Smooth muscle cell (in vitro differentiated cells): ENCODE results near the gene HGS. TPM values are rescaled to one million over a fixed set of nuclear protein-coding genes. Genes with fewer than 3 reads are reported as not detected.

ENCODE experiments used
- DNase-seq: peaks from one replicate; lab custom pipeline; 2025; ENCODE audit not compliant: unreplicated experiment; lab: John Stamatoyannopoulos, UW
- H2AFZ ChIP-seq: fragments of 200-600 bp; sonication (generic); 2 replicates; pipeline ENCODE4 v1.6.0; 2016; ENCODE audit warnings: antibody characterized with exemption, low read depth, mild to moderate bottlenecking
- H3F3A ChIP-seq: fragments of 200-600 bp; sonication (generic); 2 replicates; pipeline ENCODE4 v1.6.0; 2017; ENCODE audit warnings: antibody characterized with exemption, low read depth
- H3K27ac ChIP-seq: fragments of 200-600 bp; sonication (generic); 2 replicates; pipeline ENCODE4 v1.5.1; 2016; ENCODE audit warnings: low read depth, mild to moderate bottlenecking
- H3K27me3 ChIP-seq: fragments of 200-600 bp; sonication (generic); 2 replicates; pipeline ENCODE4 v1.6.1; 2016; ENCODE audit warnings: low read depth, mild to moderate bottlenecking
- H3K36me3 ChIP-seq: fragments of 200-600 bp; sonication (generic); 2 replicates; pipeline ENCODE4 v1.5.1; 2016; ENCODE audit warnings: low read depth
- H3K4me1 ChIP-seq: fragments of 200-600 bp; sonication (generic); 2 replicates; pipeline ENCODE4 v1.5.1; 2016; ENCODE audit warnings: low read depth
- H3K4me2 ChIP-seq: fragments of 200-600 bp; sonication (generic); 2 replicates; pipeline ENCODE4 v1.6.0; 2016; ENCODE audit warnings: mild to moderate bottlenecking
- H3K4me3 ChIP-seq: fragments of 200-600 bp; sonication (generic); 2 replicates; pipeline ENCODE4 v1.5.1; 2016; ENCODE audit warnings: mild to moderate bottlenecking
- H3K79me2 ChIP-seq: fragments of 200-600 bp; sonication (generic); 2 replicates; pipeline ENCODE4 v1.6.0; 2016; ENCODE audit warnings: low read depth, mild to moderate bottlenecking
- H3K9ac ChIP-seq: fragments of 200-600 bp; sonication (generic); 2 replicates; pipeline ENCODE4 v1.6.0; 2016; ENCODE audit warnings: low read depth
- H3K9me3 ChIP-seq: fragments of 200-600 bp; sonication (generic); replicated peaks from 2 replicates; pipeline ENCODE4 v1.5.1; 2016; ENCODE audit warnings: low read depth
- H4K20me1 ChIP-seq: fragments of 200-600 bp; sonication (generic); 2 replicates; pipeline ENCODE4 v1.6.0; 2016; ENCODE audit warnings: low read depth
- WGBS: methylation state at CpG from one replicate; pipeline ENCODE4 v1.1.7; 2016; ENCODE audit warnings: low lambda C conversion rate; 5-methylcytosine and 5-hydroxymethylcytosine counted together
- polyA plus RNA-seq: library from polyadenylated mRNA; unstranded; fragments of >200 nt; fragmentation: Nextera tagmentation; extraction: Ambion mirVana; gene quantifications from 2 replicates; pipeline ENCODE4 v1.2.1, GENCODE V29; 2016
- total RNA-seq: library from RNA; depleted of rRNA; stranded (reverse); fragments of >200 nt; gene quantifications from 2 replicates; pipeline ENCODE4 v1.2.3, GENCODE V29; 2014
- TF ChIP-seq, protein P1 (sequence below): fragments of 200-600 bp; sonication (generic); IDR thresholded peaks from 2 replicates; pipeline ENCODE4 v1.5.1; 2017; ENCODE audit warnings: borderline replicate concordance, mild to moderate bottlenecking, antibody characterized with exemption; ENCODE audit not compliant: insufficient read depth, poor library complexity, severe bottlenecking

The HGS gene
- total and polyA plus RNA-seq, 2 experiments from 2014 or later = 64.9 to 164 TPM

DNA sequence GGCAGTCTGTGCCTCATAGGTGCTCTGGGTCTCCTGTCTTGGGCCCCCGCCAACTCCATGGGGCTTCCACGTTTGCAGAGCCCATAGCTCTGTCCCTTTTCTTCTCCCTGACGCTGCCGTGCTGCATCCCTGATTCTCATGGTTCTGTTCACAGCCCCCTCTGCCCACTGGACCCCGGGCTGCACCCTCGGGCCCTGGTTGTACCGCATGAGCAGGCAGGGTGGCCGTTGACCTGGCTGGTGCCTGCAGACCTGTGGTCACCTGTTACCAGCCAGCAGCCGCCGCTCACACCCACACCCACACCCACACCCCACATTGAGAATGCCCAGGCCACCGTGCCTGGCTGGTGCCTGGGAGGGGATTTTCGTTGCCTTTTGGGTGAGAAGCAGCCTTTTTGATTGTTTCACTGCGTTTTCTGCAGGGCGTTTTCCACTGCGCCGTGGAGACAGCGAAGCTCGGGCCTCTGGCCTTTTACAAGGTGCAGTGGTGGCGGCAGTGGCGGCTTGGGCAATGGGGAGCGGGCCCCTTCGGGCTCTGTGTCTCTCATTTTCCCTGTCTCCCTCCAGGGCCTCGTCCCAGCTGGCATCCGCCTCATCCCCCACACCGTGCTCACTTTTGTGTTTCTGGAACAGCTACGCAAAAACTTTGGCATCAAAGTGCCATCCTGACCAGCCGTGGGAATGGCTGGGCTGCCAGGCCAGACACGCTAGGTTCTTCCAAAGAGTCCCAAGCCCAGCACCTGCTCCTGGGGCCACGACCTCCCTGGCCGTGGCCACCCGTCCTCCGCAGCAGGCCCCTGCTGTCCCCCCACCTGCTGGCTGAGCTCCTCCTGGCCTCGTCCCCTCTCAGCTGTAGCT is 35.8 kb downstream of the HGS start:
- H3K4me3 ChIP-seq = no peak overlapping the region
- H3K4me1 ChIP-seq = no peaks in the 10 kb centered on the region
- H3K36me3 ChIP-seq = no peaks in the 10 kb centered on the region
- no peak overlapping the region for H2AFZ ChIP-seq
- no peaks in the 10 kb centered on the region for H4K20me1 ChIP-seq
- TF ChIP-seq, protein P1, sequence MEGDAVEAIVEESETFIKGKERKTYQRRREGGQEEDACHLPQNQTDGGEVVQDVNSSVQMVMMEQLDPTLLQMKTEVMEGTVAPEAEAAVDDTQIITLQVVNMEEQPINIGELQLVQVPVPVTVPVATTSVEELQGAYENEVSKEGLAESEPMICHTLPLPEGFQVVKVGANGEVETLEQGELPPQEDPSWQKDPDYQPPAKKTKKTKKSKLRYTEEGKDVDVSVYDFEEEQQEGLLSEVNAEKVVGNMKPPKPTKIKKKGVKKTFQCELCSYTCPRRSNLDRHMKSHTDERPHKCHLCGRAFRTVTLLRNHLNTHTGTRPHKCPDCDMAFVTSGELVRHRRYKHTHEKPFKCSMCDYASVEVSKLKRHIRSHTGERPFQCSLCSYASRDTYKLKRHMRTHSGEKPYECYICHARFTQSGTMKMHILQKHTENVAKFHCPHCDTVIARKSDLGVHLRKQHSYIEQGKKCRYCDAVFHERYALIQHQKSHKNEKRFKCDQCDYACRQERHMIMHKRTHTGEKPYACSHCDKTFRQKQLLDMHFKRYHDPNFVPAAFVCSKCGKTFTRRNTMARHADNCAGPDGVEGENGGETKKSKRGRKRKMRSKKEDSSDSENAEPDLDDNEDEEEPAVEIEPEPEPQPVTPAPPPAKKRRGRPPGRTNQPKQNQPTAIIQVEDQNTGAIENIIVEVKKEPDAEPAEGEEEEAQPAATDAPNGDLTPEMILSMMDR = no peak
- no peak for DNase-seq
- H3F3A ChIP-seq = no peaks in the 10 kb centered on the region
- no peaks in the 10 kb centered on the region for H3K9me3 ChIP-seq
- H3K4me2 ChIP-seq = no peak overlapping the region
- H3K27me3 ChIP-seq = no peaks in the 10 kb centered on the region
- no peak overlapping the region for H3K9ac ChIP-seq
- no peak overlapping the region for H3K27ac ChIP-seq
- H3K79me2 ChIP-seq = no peaks in the 10 kb centered on the region
- WGBS = 93% methylated on average over 33 of the region's 33 CpGs

DNA sequence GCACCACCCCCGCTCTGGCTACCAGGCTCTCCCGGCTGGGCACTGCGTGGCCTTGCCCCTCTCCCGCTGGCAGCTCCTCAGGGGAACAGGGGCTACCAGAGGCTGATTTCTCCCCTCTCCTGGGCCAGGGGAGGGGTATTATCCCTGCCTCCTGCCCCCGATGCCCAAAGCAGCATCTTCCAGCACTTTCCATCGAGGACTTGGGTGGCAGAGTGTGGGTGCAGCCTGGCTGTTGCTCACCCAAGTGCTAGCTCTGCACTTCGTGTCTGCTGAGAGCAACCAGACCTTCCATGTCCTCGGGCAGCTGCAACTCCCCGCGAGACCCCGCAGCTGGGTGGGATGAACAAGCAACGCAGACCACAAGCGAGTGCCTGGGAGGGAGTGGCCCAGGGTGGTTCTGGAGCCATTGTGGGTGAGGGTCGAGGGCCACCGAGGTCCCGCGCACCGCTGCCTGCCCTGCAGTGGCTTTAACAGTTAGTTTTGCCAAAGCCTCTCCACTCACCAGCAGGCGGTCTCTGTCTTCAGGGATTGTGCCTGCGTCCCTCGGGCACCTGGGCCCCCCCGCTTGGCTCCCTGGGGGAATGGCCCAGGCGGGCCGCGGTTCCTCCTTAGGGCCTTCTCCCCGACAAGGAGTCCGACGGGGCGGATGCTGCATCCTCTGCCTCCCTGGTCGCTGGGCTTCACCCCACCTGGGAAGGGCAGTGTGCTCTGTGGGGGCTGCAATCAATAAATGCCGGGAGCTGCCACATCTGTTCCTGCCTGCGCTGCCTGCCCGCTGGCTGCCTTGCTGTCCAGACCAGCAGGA is 36.7 kb downstream of the HGS start:
- H3F3A ChIP-seq = no peaks in the 10 kb centered on the region
- no peak overlapping the region for H3K9ac ChIP-seq
- 92% methylated on average over 32 of the region's 33 CpGs for WGBS
- no peaks in the 10 kb centered on the region for H3K4me1 ChIP-seq
- H2AFZ ChIP-seq = no peak overlapping the region
- TF ChIP-seq, protein P1 = no peak
- H3K27me3 ChIP-seq = no peaks in the 10 kb centered on the region
- H3K79me2 ChIP-seq = no peaks in the 10 kb centered on the region
- DNase-seq = no peak
- H3K4me2 ChIP-seq = no peak overlapping the region
- no peaks in the 10 kb centered on the region for H3K36me3 ChIP-seq
- no peak overlapping the region for H3K4me3 ChIP-seq
- H3K9me3 ChIP-seq = no peaks in the 10 kb centered on the region
- no peaks in the 10 kb centered on the region for H4K20me1 ChIP-seq
- no peak overlapping the region for H3K27ac ChIP-seq

DNA sequence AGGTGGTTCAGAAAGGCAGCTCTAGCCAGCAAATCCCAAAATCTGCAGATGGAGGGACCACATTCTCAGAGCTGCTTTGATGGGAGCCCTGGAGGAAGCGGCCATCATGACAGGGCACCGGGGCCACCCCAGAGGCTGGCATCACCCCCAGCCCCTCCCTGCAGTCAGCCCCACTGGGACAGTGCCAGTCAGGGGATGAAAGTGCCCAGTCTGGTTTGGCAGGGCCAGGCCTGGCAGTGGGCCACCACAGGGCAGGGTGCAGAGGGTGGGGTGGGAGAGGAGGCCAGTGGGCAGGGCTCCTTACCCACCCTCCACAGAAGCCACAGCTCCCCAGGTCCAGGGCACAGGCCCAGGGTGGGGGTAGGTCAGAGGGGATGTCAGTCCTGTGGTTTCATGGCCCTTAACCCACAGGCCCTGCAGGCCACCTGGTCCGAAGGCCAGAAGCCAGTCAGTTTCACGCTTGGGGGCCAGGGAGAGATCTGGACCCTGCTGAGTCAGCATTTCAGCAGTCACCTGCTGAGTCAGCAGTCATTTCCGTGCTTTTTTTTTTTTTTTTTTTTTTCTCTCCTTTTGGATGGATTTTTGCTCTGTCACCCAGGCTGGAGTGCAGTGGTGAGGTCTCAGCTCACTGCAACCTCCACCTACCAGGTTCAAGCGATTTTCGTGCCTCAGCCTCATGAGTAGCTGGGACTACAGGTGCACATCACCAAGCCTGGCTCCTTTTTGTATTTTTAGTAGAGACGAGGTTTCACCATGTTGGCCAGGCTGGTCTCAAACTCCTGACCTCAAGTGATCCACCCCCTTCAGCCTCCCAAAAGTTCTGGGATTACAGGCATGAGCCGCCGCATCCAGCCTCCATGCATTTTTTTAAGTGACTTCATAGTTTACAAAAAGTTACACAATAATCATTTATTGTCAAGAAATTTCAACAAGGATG is 38.6 kb downstream of the HGS start:
- Histone ChIP-seq H3K27ac (no peak overlapping the region), H3K27me3 (no peaks in the 10 kb centered on the region), H3K4me3 (no peak overlapping the region), H3K9me3 (no peaks in the 10 kb centered on the region), H3K4me2 (no peak overlapping the region), H4K20me1 (no peaks in the 10 kb centered on the region), H3F3A (no peaks in the 10 kb centered on the region), H2AFZ (no peak overlapping the region), H3K36me3 (no peaks in the 10 kb centered on the region), H3K9ac (no peak overlapping the region), H3K79me2 (no peaks in the 10 kb centered on the region), H3K4me1 (no peaks in the 10 kb centered on the region)
- TF ChIP-seq, protein P1 = no peak
- whole genome bisulfite sequencing = 73% methylated on average over 10 of the region's 10 CpGs
- DNase-seq = no peak
